PC-3 (cell line): ENCODE results near the gene GCDH.

ENCODE experiments used
- CTCF ChIP-seq: fragments of 300-600 bp; sonication (generic); conservative IDR thresholded peaks from 2 replicates; pipeline ENCODE4 v1.5.1; 2017; ENCODE audit warnings: antibody characterized with exemption, low read depth, mild to moderate bottlenecking, low read length
- EZH2 ChIP-seq: fragments of 300-600 bp; sonication (generic); IDR thresholded peaks from one replicate; pipeline ENCODE4 v1.6.1; 2017; ENCODE audit warnings: antibody characterized with exemption, mild to moderate bottlenecking, low read length; ENCODE audit not compliant: unreplicated experiment

GRCh38 chr19:12937093-12937926, 46.4 kb downstream of the GCDH start:
- no peak for TF ChIP-seq CTCF
- no peak for TF ChIP-seq EZH2
